UCSD-AML1 (cell line): ENCODE results near the gene PROKR2.

Experiments
- DNase-seq: peaks from one replicate; lab custom pipeline; 2025; ENCODE audit not compliant: unreplicated experiment; lab: John Stamatoyannopoulos, UW

The PROKR2 gene

GRCh38 chr20:5290596-5290995, 26.2 kb downstream of the PROKR2 start:
- no peak for DNase-seq

GRCh38 chr20:5282561-5282960, 34.2 kb downstream of the PROKR2 start:
- DNase-seq: no peak

- no peak for DNase-seq
These were observed 37.1 kb downstream of the PROKR2 start for GRCh38 chr20:5279661-5280060.

- DNase-seq: no peak
These were observed 44.5 kb downstream of the PROKR2 start for GRCh38 chr20:5272268-5272667.

- DNase-seq: no peak
These were observed 46.2 kb downstream of the PROKR2 start for GRCh38 chr20:5270603-5271002.

- DNase-seq: no peak
These were observed 48.3 kb downstream of the PROKR2 start for GRCh38 chr20:5268449-5268848.

- DNase-seq: no peak
These were observed 49.7 kb downstream of the PROKR2 start for GRCh38 chr20:5267092-5267491.
